ENCODE measurements around the gene SLC7A8.

Gene SLC7A8

GRCh38 chr14:23125933-23126524, 57.4 kb downstream of the SLC7A8 start:
- Histone ChIP-seq H3K27ac (ENCODE audit: extremely low read depth, low read depth, low read length) (no peak overlapping the region), H3K4me1 (ENCODE audit: control insufficient read depth, insufficient read depth, low read length) (no peaks in the 10 kb centered on the region), H3K36me3 (ENCODE audit: control insufficient read depth in 2 of 2, insufficient read depth in 1 of 2, low read length in 2 of 2) (peaks cover 0 to 11% of the 10 kb centered on the region in 2 experiments; a peak in 1 of 3 replicates), H3K4me3 (ENCODE audit: low read depth, low read length) (no peak overlapping the region), H3K9me3 (ENCODE audit: control insufficient read depth, insufficient read depth, low read depth, low read length) (no peaks in the 10 kb centered on the region)
- ChIA-PET POLR2A (no interaction called here), CTCF (interaction anchor here (11.2 kb wide), 1 partner anchor 60 kb away, joined by 424 read pairs; the partner anchor contains the start of gene SLC7A8)
- TF ChIP-seq ZBTB8A (tag by site-specific recombination; IDR thresholded peaks at IDR 0.05) = no peak
- TF ChIP-seq ZNF785 (tag by site-specific recombination; IDR thresholded peaks at IDR 0.05) = no peak
- no peak for TF ChIP-seq ZNF10 (tag by site-specific recombination; IDR thresholded peaks at IDR 0.05)
- TF ChIP-seq ZFHX2 (tag by site-specific recombination; conservative IDR thresholded peaks at IDR 0.05) = 0 out of 2 replicates have a peak, but pooled peaks have one; percentile 32
- TF ChIP-seq ZNF24 (tag by site-specific recombination; IDR thresholded peaks at IDR 0.05) = no peak
- no peak for TF ChIP-seq ZNF561 (tag by site-specific recombination; IDR thresholded peaks at IDR 0.05; ENCODE audit: borderline replicate concordance)
- no peak for TF ChIP-seq ZNF677 (tag by site-specific recombination; IDR thresholded peaks at IDR 0.05)
- TF ChIP-seq PBX3 (CRISPR knock-in tag; IDR thresholded peaks at IDR 0.05) = no peak
- TF ChIP-seq EGR2 (tag by site-specific recombination; IDR thresholded peaks at IDR 0.05; ENCODE audit: low read depth) = 0 out of 2 replicates have a peak, but pooled peaks have one; percentile 16

- CTCF ChIA-PET = interaction anchor here (1.2 to 11.2 kb wide), 3 partner anchors 18 to 61 kb away, joined by 4 to 424 read pairs (median 6); partner anchors contain the start of gene SLC7A8
These were observed 58.4 kb downstream of the SLC7A8 start for GRCh38 chr14:23125011-23125410.

DNA sequence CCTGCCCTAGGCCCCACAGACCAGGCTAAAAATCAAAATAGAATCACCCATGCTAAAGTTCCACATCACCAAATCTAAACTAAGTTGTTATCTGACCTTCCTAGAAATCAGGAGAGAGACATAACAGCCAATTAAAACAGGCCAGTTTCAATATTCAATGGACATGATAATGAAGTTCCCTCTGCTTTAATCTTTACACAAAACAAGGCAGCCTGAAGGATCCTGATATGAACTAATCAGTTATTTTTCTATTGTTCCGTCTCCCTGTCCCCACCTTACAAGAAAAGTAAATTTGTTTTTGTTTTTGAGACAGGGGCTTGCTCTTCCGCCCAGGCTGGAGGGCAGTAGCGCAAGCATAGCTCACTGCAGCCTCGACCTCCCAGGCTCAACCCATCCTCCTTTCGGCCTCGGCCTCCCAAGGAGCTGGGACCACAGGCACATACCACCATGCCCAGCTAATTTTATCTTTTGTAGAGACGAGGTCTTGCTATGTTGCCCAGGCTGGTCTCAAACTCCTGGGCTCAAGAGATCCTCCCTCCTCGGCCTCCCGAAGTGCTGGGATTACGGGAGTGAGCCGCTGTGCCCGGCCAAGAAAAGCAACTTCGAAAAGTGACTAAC, 59.0 kb downstream of the SLC7A8 start:
- Histone ChIP-seq H3K9me3 (ENCODE audit: control insufficient read depth, insufficient read depth, low read depth, low read length) (no peaks in the 10 kb centered on the region), H3K4me3 (ENCODE audit: low read depth, low read length) (no peak overlapping the region), H3K4me1 (ENCODE audit: control insufficient read depth, insufficient read depth, low read length) (no peaks in the 10 kb centered on the region), H3K36me3 (ENCODE audit: control insufficient read depth in 2 of 2, insufficient read depth in 1 of 2, low read length in 2 of 2) (peaks cover 0 to 11% of the 10 kb centered on the region in 2 experiments; a peak in 1 of 3 replicates), H3K27ac (ENCODE audit: extremely low read depth, low read depth, low read length) (no peak overlapping the region)
- ChIA-PET CTCF (interaction anchor here (1.2 to 11.2 kb wide), 4 partner anchors 18 to 76 kb away, joined by 4 to 424 read pairs (median 6); partner anchors contain the start of gene SLC7A8), POLR2A (no interaction called here)
- TF ChIP-seq ZNF416 (tag by site-specific recombination; IDR thresholded peaks at IDR 0.05) = no peak
- TF ChIP-seq ZBTB17 (tag by site-specific recombination; IDR thresholded peaks at IDR 0.05) = no peak
- TF ChIP-seq ZNF114 (tag by site-specific recombination; IDR thresholded peaks at IDR 0.05) = no peak
- TF ChIP-seq ZNF48 (tag by site-specific recombination; IDR thresholded peaks at IDR 0.05) = no peak
- no peak for TF ChIP-seq CTCF (tag by site-specific recombination; IDR thresholded peaks at IDR 0.05)
- TF ChIP-seq ZSCAN5A (tag by site-specific recombination; IDR thresholded peaks at IDR 0.05) = no peak

More at GRCh38 chr14:23125011-23125410, 58.4 kb downstream of the SLC7A8 start:
- H3K4me3 ChIP-seq (ENCODE audit: low read depth, low read length) = no peak overlapping the region
- H3K27ac ChIP-seq (ENCODE audit: extremely low read depth, low read depth, low read length) = no peak overlapping the region
- no peak for TF ChIP-seq ZNF560 (tag by site-specific recombination; IDR thresholded peaks at IDR 0.05; ENCODE audit: borderline replicate concordance)
- TF ChIP-seq ZNF521 (tag by site-specific recombination; IDR thresholded peaks at IDR 0.05) = no peak
- no peak for TF ChIP-seq HOXA7 (CRISPR knock-in tag; IDR thresholded peaks at IDR 0.05; ENCODE audit: borderline replicate concordance)
- no peak for TF ChIP-seq YY1 (tag by site-specific recombination; IDR thresholded peaks at IDR 0.05)
- TF ChIP-seq KLF10 (tag by site-specific recombination; IDR thresholded peaks at IDR 0.05) = no peak
- TF ChIP-seq ZNF394 (tag by site-specific recombination; IDR thresholded peaks at IDR 0.05; ENCODE audit: borderline replicate concordance) = no peak
- TF ChIP-seq KLF9 (tag by site-specific recombination; IDR thresholded peaks at IDR 0.05; ENCODE audit: low read depth) = no peak
- TF ChIP-seq ZNF660 (tag by site-specific recombination; IDR thresholded peaks at IDR 0.05) = no peak
- TF ChIP-seq, protein P1, sequence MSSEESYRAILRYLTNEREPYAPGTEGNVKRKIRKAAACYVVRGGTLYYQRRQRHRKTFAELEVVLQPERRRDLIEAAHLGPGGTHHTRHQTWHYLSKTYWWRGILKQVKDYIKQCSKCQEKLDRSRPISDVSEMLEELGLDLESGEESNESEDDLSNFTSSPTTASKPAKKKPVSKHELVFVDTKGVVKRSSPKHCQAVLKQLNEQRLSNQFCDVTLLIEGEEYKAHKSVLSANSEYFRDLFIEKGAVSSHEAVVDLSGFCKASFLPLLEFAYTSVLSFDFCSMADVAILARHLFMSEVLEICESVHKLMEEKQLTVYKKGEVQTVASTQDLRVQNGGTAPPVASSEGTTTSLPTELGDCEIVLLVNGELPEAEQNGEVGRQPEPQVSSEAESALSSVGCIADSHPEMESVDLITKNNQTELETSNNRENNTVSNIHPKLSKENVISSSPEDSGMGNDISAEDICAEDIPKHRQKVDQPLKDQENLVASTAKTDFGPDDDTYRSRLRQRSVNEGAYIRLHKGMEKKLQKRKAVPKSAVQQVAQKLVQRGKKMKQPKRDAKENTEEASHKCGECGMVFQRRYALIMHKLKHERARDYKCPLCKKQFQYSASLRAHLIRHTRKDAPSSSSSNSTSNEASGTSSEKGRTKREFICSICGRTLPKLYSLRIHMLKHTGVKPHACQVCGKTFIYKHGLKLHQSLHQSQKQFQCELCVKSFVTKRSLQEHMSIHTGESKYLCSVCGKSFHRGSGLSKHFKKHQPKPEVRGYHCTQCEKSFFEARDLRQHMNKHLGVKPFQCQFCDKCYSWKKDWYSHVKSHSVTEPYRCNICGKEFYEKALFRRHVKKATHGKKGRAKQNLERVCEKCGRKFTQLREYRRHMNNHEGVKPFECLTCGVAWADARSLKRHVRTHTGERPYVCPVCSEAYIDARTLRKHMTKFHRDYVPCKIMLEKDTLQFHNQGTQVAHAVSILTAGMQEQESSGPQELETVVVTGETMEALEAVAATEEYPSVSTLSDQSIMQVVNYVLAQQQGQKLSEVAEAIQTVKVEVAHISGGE (tag by site-specific recombination; conservative IDR thresholded peaks at IDR 0.05; ENCODE audit: low read depth) = no peak
- no peak for TF ChIP-seq KLF16 (tag by site-specific recombination; IDR thresholded peaks at IDR 0.05)
- no peak for TF ChIP-seq ZBTB1 (tag by site-specific recombination; IDR thresholded peaks at IDR 0.05)
- no peak for TF ChIP-seq ZNF404 (tag by site-specific recombination; IDR thresholded peaks at IDR 0.05)
- no peak for TF ChIP-seq ZNF747 (tag by site-specific recombination; IDR thresholded peaks at IDR 0.05)
- H3K9me3 ChIP-seq (ENCODE audit: control insufficient read depth, insufficient read depth, low read depth, low read length) = no peaks in the 10 kb centered on the region
- H3K36me3 ChIP-seq (ENCODE audit: control insufficient read depth in 2 of 2, insufficient read depth in 1 of 2, low read length in 2 of 2) = peaks cover 0 to 11% of the 10 kb centered on the region in 2 experiments; a peak in 1 of 3 replicates
- POLR2A ChIA-PET = no interaction called here
- H3K4me1 ChIP-seq (ENCODE audit: control insufficient read depth, insufficient read depth, low read length) = no peaks in the 10 kb centered on the region
